NB4 (cell line): Measurements from ENCODE around the gene CRB3.
A peak's percentile ranks its signal among the peaks of the same experiment; 100 is the strongest.

Experiments used
- DNase-seq: peaks from one replicate; pipeline ENCODE4 v3.0.0; 2010; ENCODE audit warnings: low read depth
- H3K4me3 ChIP-seq: one replicate; pipeline ENCODE4 v1.5.1; 2011; ENCODE audit warnings: mild to moderate bottlenecking, low read depth, low read length, moderate library complexity
- CTCF ChIP-seq: IDR thresholded peaks from one replicate; pipeline ENCODE4 v1.5.1; 2012; ENCODE audit warnings: low read depth, low read length
- MYC ChIP-seq: IDR thresholded peaks from 2 replicates; pipeline ENCODE4 v1.6.1; 2011; ENCODE audit warnings: low read depth, low read length
- POLR2A ChIP-seq: IDR thresholded peaks from 2 replicates; pipeline ENCODE4 v1.6.1; 2011; ENCODE audit warnings: mild to moderate bottlenecking; ENCODE audit not compliant: insufficient read length; ENCODE audit errors: extremely low read depth
- TF ChIP-seq, protein P1 (sequence below): IDR thresholded peaks from 2 replicates; pipeline ENCODE4 v1.6.1; 2011; ENCODE audit warnings: low read depth, low read length

The CRB3 gene

GRCh38 chr19:6417713-6418561 lies 46.1 kb upstream of the CRB3 start:
- H3K4me3 ChIP-seq, result no peak overlapping the region
- DNase-seq, result no peak
- TF ChIP-seq CTCF (no peak), POLR2A (no peak), MYC (no peak)
- TF ChIP-seq, protein P1, sequence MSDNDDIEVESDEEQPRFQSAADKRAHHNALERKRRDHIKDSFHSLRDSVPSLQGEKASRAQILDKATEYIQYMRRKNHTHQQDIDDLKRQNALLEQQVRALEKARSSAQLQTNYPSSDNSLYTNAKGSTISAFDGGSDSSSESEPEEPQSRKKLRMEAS, result no peak

DNA sequence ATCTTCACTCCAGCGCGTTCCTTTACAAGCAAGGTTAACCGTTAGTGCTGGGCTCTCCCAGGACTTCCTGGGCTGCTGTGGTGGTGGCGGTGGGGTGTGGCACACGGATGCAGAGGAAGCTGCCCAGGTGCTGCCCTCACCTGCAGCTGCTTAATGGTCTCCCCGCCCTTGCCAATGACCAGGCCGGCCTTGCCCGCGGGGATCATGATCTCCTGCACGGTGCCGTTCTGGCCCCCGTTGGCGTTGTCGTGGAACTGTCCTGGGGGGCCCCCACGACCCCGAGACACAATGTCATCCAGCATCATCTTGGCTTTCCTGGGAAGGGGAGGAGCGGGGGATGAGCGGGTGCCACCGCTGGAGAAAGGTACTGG lies 45.5 kb upstream of the CRB3 start:
- DNase-seq, result no peak
- TF ChIP-seq MYC, result no peak
- no peak for TF ChIP-seq POLR2A
- TF ChIP-seq CTCF, result no peak
- TF ChIP-seq, protein P1, result no peak
- H3K4me3 ChIP-seq, result no peak overlapping the region

- TF ChIP-seq CTCF (no peak), MYC (no peak), POLR2A (no peak)
- TF ChIP-seq, protein P1, result no peak
- H3K4me3 ChIP-seq, result peak overlapping the region; percentile 90
- DNase-seq, result no peak
Observed at GRCh38 chr19:6421075-6422014, 42.7 kb upstream of the CRB3 start.

- peak overlapping the region; percentile 90 for H3K4me3 ChIP-seq
- DNase-seq, result peak; percentile 57
- TF ChIP-seq MYC (no peak), POLR2A (no peak)
Observed at GRCh38 chr19:6423499-6424194, 40.4 kb upstream of the CRB3 start.

DNA sequence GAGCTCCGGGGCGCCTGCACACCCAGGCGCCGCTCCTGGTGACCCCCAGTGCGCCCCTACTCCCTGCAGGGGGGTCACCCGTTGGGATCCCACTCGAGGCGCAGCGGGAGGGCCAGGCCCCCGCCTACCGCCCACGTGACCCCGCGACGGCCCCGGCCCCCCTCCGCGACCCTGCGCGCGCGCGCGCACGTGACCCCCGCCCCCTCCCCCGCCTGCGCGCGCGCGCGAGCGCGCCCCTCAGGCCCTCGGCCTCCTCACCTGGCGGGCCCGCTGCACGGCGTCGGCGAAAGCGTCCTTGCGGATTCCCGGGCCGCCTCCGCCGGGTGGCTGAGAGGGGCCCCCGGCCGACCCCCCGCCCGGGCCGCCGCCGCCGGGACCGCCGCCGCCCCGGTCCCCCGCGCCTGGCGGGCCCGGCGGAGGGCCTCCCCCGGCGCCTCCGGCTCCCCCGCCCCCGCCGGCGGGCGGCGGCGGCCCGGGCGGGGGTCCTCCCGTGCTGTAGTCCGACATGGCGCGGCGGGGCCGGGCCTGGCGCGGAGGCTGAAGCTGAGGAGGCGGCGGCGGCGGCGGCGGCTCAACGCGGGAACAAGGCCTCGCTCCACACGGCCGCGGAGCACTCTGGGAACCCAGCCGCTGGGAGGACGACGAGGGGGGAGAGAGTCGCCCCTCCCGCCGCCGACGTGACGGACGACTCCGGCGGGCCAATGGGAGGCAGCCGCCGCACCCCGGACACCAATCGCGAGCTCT lies 39.7 kb upstream of the CRB3 start, which contains the start of gene KHSRP:
Gene KHSRP, minus strand, starts transcription at position 617 of the 744 bp plus-strand sequence. Its CDS starts 110 bp downstream, at position 507.
- peak; percentile 30 for DNase-seq
- TF ChIP-seq CTCF (no peak), POLR2A (peak; percentile 63), MYC (no peak)
- TF ChIP-seq, protein P1, result 0 out of 2 replicates have a peak, but pooled peaks have one; percentile 42
- peak within 1 kb of the TSS; percentile 90 for H3K4me3 ChIP-seq
